ENCODE results near the gene LPP.

GRCh38 chr3:188153437-188154013 is 432 bp upstream of the LPP start:
- TF ChIP-seq CTCF (IDR thresholded peaks at IDR 0.05; ENCODE audit: insufficient read depth, low read length) (no peak), POLR2AphosphoS5 (IDR thresholded peaks at IDR 0.05; ENCODE audit: low read depth) (no peak)
